ENCODE results near the gene KRT85. TPM values are rescaled to one million over a fixed set of nuclear protein-coding genes. Genes with fewer than 3 reads are reported as not detected.
"Not testable (repeated sequence)": the region's sequence is repeated elsewhere in the genome, so short reads cannot be mapped to it uniquely, and the experiment has no call there.

The KRT85 gene
- total RNA-seq, 1 donor from 2014 or later = not detected

GRCh38 chr12:52350786-52351185, 16.5 kb downstream of the KRT85 start:
- DNase-seq (ENCODE audit: extremely low read depth, low read depth, low spot score) = no peak

- DNase-seq (ENCODE audit: extremely low read depth, low read depth, low spot score) = no peak
Measured at GRCh38 chr12:52350021-52350620, 17.2 kb downstream of the KRT85 start.

- DNase-seq (ENCODE audit: extremely low read depth, low read depth, low spot score) = no peak
Measured at GRCh38 chr12:52349196-52349595, 18.1 kb downstream of the KRT85 start.

GRCh38 chr12:52347551-52348510, 19.4 kb downstream of the KRT85 start:
- no peak for DNase-seq (ENCODE audit: extremely low read depth, low read depth, low spot score)

GRCh38 chr12:52347016-52347415, 20.3 kb downstream of the KRT85 start:
- no peak for DNase-seq (ENCODE audit: extremely low read depth, low read depth, low spot score)

GRCh38 chr12:52346593-52346992, 20.7 kb downstream of the KRT85 start:
- no peak for DNase-seq (ENCODE audit: extremely low read depth, low read depth, low spot score)

- not testable (repeated sequence) for DNase-seq (ENCODE audit: extremely low read depth, low read depth, low spot score)
Measured at GRCh38 chr12:52345041-52345440, 22.2 kb downstream of the KRT85 start.

GRCh38 chr12:52344111-52344510, 23.2 kb downstream of the KRT85 start:
- DNase-seq (ENCODE audit: extremely low read depth, low read depth, low spot score) = no peak

GRCh38 chr12:52343550-52343949, 23.7 kb downstream of the KRT85 start:
- no peak for DNase-seq (ENCODE audit: extremely low read depth, low read depth, low spot score)

- DNase-seq (ENCODE audit: extremely low read depth, low read depth, low spot score) = no peak
Measured at GRCh38 chr12:52342781-52343490, 24.3 kb downstream of the KRT85 start.

GRCh38 chr12:52341066-52341580, 26.2 kb downstream of the KRT85 start:
- no peak for DNase-seq (ENCODE audit: extremely low read depth, low read depth, low spot score)

- no peak for DNase-seq (ENCODE audit: extremely low read depth, low read depth, low spot score)
Measured at GRCh38 chr12:52338241-52338960, 28.9 kb downstream of the KRT85 start.

GRCh38 chr12:52337054-52337453, 30.2 kb downstream of the KRT85 start:
- no peak for DNase-seq (ENCODE audit: extremely low read depth, low read depth, low spot score)

- DNase-seq (ENCODE audit: extremely low read depth, low read depth, low spot score) = no peak
Measured at GRCh38 chr12:52336641-52337040, 30.6 kb downstream of the KRT85 start.

GRCh38 chr12:52335598-52336262, 31.6 kb downstream of the KRT85 start:
- DNase-seq (ENCODE audit: extremely low read depth, low read depth, low spot score) = no peak

- DNase-seq (ENCODE audit: extremely low read depth, low read depth, low spot score) = no peak
Measured at GRCh38 chr12:52334185-52334584, 33.1 kb downstream of the KRT85 start.

- DNase-seq (ENCODE audit: extremely low read depth, low read depth, low spot score) = no peak
Measured at GRCh38 chr12:52333321-52333720, 34.0 kb downstream of the KRT85 start.

GRCh38 chr12:52332381-52332780, 34.9 kb downstream of the KRT85 start:
- DNase-seq (ENCODE audit: extremely low read depth, low read depth, low spot score) = no peak

- no peak for DNase-seq (ENCODE audit: extremely low read depth, low read depth, low spot score)
Measured at GRCh38 chr12:52331833-52332232, 35.4 kb downstream of the KRT85 start.

- DNase-seq (ENCODE audit: extremely low read depth, low read depth, low spot score) = no peak
Measured at GRCh38 chr12:52331039-52331438, 36.2 kb downstream of the KRT85 start.
